NCI-H146 treated with DMSO at 0.1 percent for 48 hours (cell line): ENCODE measurements around the gene KLHL41.

ENCODE experiments used
- DNase-seq: peaks from one replicate; lab custom pipeline; 2025; ENCODE audit not compliant: unreplicated experiment; lab: John Stamatoyannopoulos, UW

KLHL41 gene

GRCh38 chr2:169509298-169509885 is at the start of gene KLHL41:
Gene KLHL41, plus strand, starts transcription at chr2:169509702. Its CDS starts 77 bp downstream, at chr2:169509779.
- peak; percentile 58 for DNase-seq

GRCh38 chr2:169461143-169461542 is 48.4 kb upstream of the KLHL41 start:
- DNase-seq = no peak

GRCh38 chr2:169462896-169463695 is 46.4 kb upstream of the KLHL41 start:
- no peak for DNase-seq

- DNase-seq = no peak
Measured at GRCh38 chr2:169464466-169464865, 45.0 kb upstream of the KLHL41 start.

- no peak for DNase-seq
Measured at GRCh38 chr2:169464882-169465281, 44.6 kb upstream of the KLHL41 start.

- no peak for DNase-seq
Measured at GRCh38 chr2:169468841-169469240, 40.7 kb upstream of the KLHL41 start.

GRCh38 chr2:169469952-169470572 is 39.4 kb upstream of the KLHL41 start:
- DNase-seq = no peak

GRCh38 chr2:169472249-169472648 is 37.3 kb upstream of the KLHL41 start:
- no peak for DNase-seq

- no peak for DNase-seq
Measured at GRCh38 chr2:169476459-169476858, 33.0 kb upstream of the KLHL41 start.

GRCh38 chr2:169478339-169478738 is 31.2 kb upstream of the KLHL41 start:
- no peak for DNase-seq

GRCh38 chr2:169478745-169479256 is 30.7 kb upstream of the KLHL41 start:
- DNase-seq = no peak

- DNase-seq = peak; percentile 39
Measured at GRCh38 chr2:169479257-169480078, 30.0 kb upstream of the KLHL41 start, which contains the start of gene BBS5. Gene BBS5, plus strand, starts transcription at chr2:169479494. Its CDS starts 60 bp downstream, at chr2:169479554.

GRCh38 chr2:169480079-169480465 is 29.4 kb upstream of the KLHL41 start:
- DNase-seq = no peak

- DNase-seq = no peak
Measured at GRCh38 chr2:169485650-169486138, 23.8 kb upstream of the KLHL41 start.

- DNase-seq = no peak
Measured at GRCh38 chr2:169486487-169486886, 23.0 kb upstream of the KLHL41 start.

GRCh38 chr2:169490834-169491233 is 18.7 kb upstream of the KLHL41 start:
- no peak for DNase-seq

GRCh38 chr2:169491378-169491777 is 18.1 kb upstream of the KLHL41 start:
- DNase-seq = no peak

- no peak for DNase-seq
Measured at GRCh38 chr2:169493360-169493759, 16.1 kb upstream of the KLHL41 start.

- DNase-seq = no peak
Measured at GRCh38 chr2:169495310-169495928, 14.1 kb upstream of the KLHL41 start.

- DNase-seq = no peak
Measured at GRCh38 chr2:169504651-169505050, 4.9 kb upstream of the KLHL41 start.
